OCI-M1 (cell line): Measurements from ENCODE around the gene TERB1.
"Not testable (repeated sequence)": the region's sequence is repeated elsewhere in the genome, so short reads cannot be mapped to it uniquely, and the experiment has no call there.

Experiments
- DNase-seq: peaks from one replicate; lab custom pipeline; 2025; lab: John Stamatoyannopoulos, UW

TERB1 gene

GRCh38 chr16:66814734-66815133, 13.3 kb upstream of the TERB1 start:
- DNase-seq, result no peak

GRCh38 chr16:66811043-66811442, 9.7 kb upstream of the TERB1 start:
- no peak for DNase-seq

- DNase-seq, result no peak
Measured at GRCh38 chr16:66810391-66810790, 9.0 kb upstream of the TERB1 start.

GRCh38 chr16:66809765-66810164, 8.4 kb upstream of the TERB1 start:
- DNase-seq, result no peak

GRCh38 chr16:66802159-66802558, 775 bp upstream of the TERB1 start:
- DNase-seq, result no peak

- no peak for DNase-seq
Measured at GRCh38 chr16:66800856-66801255, 528 bp downstream of the TERB1 start.

GRCh38 chr16:66798161-66798560, 3.2 kb downstream of the TERB1 start:
- no peak for DNase-seq

GRCh38 chr16:66793984-66794383, 7.4 kb downstream of the TERB1 start:
- DNase-seq, result not testable (repeated sequence)

- DNase-seq, result no peak
Measured at GRCh38 chr16:66790130-66790733, 11.2 kb downstream of the TERB1 start.

- no peak for DNase-seq
Measured at GRCh38 chr16:66787427-66787826, 14.0 kb downstream of the TERB1 start.

- no peak for DNase-seq
Measured at GRCh38 chr16:66786551-66786950, 14.8 kb downstream of the TERB1 start.

GRCh38 chr16:66776457-66776856, 24.9 kb downstream of the TERB1 start:
- DNase-seq, result no peak

- DNase-seq, result peak; percentile 14
Measured at GRCh38 chr16:66774981-66775380, 26.4 kb downstream of the TERB1 start.

GRCh38 chr16:66758086-66758485, 43.3 kb downstream of the TERB1 start:
- DNase-seq, result no peak

GRCh38 chr16:66754819-66755218, 46.6 kb downstream of the TERB1 start:
- DNase-seq, result peak; percentile 9

- no peak for DNase-seq
Measured at GRCh38 chr16:66754211-66754610, 47.2 kb downstream of the TERB1 start.

- DNase-seq, result no peak
Measured at GRCh38 chr16:66752958-66753357, 48.4 kb downstream of the TERB1 start.

GRCh38 chr16:66752379-66752778, 49.0 kb downstream of the TERB1 start:
- no peak for DNase-seq

GRCh38 chr16:66751992-66752322, 49.4 kb downstream of the TERB1 start:
- no peak for DNase-seq

GRCh38 chr16:66751303-66751991, 49.9 kb downstream of the TERB1 start, which contains the start of gene DYNC1LI2:
Gene DYNC1LI2 (minus strand): TSS chr16:66751609. CDS start chr16:66751591, 18 bp downstream.
- DNase-seq, result peak; percentile 88

- DNase-seq, result no peak
Measured at GRCh38 chr16:66751053-66751302, 50.4 kb downstream of the TERB1 start.

- peak; percentile 41 for DNase-seq
Measured at GRCh38 chr16:66750279-66751052, 50.9 kb downstream of the TERB1 start.

GRCh38 chr16:66746682-66747081, 54.7 kb downstream of the TERB1 start:
- peak; percentile 91 for DNase-seq
